G401 (cell line): ENCODE measurements around the gene TRAFD1. TPM values are rescaled to one million over a fixed set of nuclear protein-coding genes. Genes with fewer than 3 reads are reported as not detected.

Source experiments
- DNase-seq: peaks from one replicate; pipeline ENCODE4 v3.0.0-alpha.2; 2015; ENCODE audit warnings: low spot score
- in situ Hi-C: cut with HindIII; loops from 2 replicates; pipeline ENCODE4 v1.10.0; 2016; ENCODE audit warnings: low sequenced_read_pairs, mixed read lengths
- total RNA-seq: library from RNA; depleted of rRNA; stranded (reverse); fragments of >200 nt; shearing (Covaris generic); gene quantifications from 2 replicates; pipeline ENCODE4 v1.2.3, GENCODE V29; 2014; rRNA removed

TRAFD1 gene
- total RNA-seq, 1 experiment from 2014 or later: 47.3 TPM

DNA sequence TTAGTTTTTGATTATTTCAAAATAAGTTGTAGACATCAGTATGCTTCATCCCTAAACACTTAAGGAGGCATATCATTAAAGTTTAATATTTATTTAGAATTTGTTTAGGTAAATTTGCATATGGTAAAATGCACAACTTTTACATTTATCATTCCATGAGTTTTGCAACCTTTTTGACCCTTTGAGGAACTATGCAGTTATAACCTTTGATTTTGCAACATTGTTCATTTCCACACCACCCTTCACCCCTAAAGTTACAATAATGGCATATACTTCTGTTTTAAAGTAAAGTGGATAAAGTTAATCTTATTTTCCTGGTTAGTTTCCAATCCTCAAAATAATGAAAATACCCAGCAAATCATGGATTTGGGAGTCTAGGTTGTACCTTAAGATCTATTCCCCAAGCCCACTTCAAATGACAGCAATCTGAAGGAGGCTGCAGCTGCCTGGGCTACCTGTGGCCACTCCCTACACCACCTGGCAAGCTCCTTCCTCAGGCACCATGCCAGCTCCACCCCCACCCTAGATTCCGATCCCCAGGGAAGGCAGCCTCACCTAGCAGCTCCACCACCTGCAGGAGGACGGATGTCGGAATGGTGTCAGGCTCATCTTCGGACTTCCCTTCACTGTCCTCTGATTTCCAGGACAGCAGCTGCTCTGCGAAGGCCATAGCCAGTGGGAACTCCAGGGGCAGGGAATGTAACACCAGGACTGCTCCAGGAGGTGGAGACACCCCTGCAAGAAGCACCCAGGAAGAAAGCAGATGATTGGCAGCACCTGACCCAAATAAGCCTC lies 65.1 kb downstream of the TRAFD1 start:
- in situ Hi-C loops: loop anchor here (10.0 kb wide), 1 partner anchor 204 kb away; no protein-coding TSS in a partner anchor
- DNase-seq: peak; percentile 15

DNA sequence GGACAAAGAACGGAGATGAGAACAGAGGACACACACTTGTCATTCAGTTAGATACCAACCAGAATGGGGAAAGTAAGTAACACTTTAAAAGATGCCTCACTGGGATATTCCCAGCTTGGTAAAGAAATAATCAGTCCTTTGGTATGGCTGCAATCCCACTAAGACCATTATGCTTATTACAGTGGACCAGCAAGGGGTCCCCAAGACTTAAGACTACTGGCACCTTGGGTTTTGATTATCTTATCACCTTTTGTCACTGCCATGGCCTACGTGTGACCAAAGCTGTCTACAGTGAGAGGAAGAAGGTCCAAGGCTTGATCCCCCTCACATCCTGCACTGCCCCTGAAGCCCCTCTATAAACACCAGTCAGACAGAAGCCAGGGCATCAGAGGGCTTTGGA lies 65.8 kb downstream of the TRAFD1 start:
- in situ Hi-C loops: loop anchor here (10.0 kb wide), 1 partner anchor 204 kb away; no protein-coding TSS in a partner anchor
- DNase-seq: no peak

DNA sequence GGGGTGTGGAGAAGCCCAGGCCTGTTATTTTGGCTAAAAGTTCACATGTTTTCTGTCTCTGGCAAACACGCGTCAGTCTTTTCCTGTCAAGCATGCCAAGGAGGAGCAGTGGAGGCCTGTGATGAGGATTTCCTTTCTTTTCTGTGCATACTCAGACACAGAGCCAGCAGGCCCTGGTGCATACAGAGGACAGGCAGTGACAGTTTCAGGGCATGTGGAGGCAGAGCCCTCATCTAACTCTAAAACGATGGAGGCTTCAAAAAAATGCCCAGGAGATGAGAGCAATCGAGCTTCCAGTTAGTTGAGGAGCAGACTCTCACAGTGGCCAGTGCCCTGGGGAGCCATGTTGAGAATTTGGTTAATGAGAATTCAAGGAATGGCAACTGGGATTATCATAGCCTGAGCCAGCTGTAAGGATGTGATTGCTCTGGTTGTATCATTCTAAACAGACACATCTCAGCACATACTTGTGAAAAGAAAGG lies 66.5 kb downstream of the TRAFD1 start:
- in situ Hi-C loops: loop anchor here (10.0 kb wide), 1 partner anchor 203 kb away; no protein-coding TSS in a partner anchor
- no peak for DNase-seq

- DNase-seq: no peak
- in situ Hi-C loops: loop anchor here (10.0 kb wide), 1 partner anchor 202 kb away; no protein-coding TSS in a partner anchor
These were observed 67.1 kb downstream of the TRAFD1 start for GRCh38 chr12:112192475-112192874.

DNA sequence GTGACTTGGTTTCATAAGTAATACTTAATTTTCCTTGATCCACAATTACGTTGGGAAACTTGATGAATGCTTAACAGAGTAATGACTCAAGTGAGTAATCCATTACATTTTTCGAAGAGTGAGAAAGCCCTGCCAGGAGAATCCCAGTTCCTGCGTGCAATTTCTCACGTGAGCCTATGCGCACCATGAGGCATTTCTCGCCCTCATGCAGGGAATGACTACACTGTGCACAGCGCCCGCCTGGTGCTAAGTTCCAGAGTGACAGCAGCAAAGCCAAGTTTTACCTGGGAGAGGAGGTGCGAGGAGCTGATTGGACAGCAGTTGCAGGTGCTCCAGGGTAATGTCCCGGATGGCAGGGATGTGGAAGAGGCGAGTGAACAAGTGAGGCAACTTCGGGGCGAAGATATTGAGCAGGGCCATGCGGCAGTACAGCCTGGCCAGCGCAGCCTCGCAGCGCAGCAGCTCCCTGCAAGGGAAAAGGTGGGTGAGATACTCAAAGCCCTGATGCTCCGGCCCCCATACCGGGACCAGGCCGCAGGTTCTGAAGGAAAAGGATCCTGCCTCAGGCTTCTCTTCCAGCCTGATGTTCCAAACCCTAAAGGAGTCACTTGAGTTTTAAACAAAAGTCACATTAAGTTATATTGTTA lies 69.4 kb downstream of the TRAFD1 start:
- in situ Hi-C loops: loop anchor here (10.0 kb wide), 1 partner anchor 200 kb away; no protein-coding TSS in a partner anchor
- DNase-seq: no peak

DNA sequence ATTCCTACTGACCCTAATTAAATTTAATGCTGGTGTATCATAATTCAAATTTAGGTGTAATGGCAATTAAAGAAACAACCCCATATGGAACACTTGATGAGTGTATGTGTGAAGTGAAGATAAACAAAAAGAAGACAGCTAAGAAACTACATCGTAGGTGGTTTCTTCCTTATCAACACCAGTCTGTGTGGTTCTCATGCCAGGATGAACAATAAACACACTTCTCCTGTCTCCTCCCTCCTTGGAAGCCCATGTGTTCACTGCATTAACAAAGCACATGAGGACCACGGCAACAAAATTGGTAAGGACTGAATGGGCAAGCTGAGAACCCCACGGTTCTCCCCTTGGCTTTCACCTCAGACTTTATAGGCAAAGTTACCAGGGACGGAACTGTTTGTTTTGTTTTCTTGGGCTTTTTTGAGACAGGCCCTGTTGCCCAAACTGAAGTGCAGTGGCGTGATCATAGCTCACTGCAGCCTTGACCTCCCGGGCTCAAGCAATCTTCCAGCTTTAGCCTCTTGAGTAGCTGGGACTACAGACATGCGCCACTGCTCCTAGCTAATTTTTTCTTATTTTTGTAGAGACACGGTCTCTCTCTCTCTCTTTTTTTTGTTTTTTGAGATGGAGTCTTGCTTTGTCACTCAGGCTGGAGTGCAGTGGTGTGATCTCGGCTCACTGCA lies 71.0 kb downstream of the TRAFD1 start:
- in situ Hi-C loops: loop anchor here (10.0 kb wide), 1 partner anchor 198 kb away; no protein-coding TSS in a partner anchor
- DNase-seq: no peak

DNA sequence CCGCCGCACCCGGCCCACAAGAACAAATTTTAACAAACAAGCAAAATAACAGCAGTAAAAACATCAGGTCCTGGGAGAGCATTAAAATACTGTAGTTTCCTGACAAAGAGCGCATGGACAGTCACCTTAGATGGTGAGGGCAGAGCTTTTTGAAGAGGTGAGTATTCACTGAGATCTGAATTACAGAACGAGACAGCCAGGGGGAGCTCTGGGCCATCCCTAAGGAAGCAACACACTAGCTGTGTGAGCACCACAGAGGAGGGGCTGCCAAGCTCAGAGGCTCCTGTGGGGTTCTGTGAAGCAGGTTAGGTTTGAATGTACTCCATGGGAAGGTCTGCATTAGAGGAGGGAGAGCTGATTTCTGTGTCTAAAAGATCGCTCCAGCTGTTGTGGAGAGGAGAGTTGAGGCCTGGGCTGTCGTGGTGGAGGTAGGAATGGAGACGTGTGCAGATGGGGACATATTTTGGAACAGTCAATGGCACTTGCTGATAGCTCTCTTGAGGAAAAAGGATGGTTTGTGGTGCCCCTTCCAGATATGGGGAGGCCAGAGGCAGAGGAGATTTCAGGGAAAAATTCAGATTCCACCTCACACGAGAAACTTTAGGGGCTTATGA lies 72.9 kb downstream of the TRAFD1 start:
- in situ Hi-C loops: loop anchor here (10.0 kb wide), 1 partner anchor 197 kb away; no protein-coding TSS in a partner anchor
- peak; percentile 92 for DNase-seq

GRCh38 chr12:112199136-112199535 lies 73.8 kb downstream of the TRAFD1 start:
- in situ Hi-C loops: loop anchor here (10.0 kb wide), 1 partner anchor 196 kb away; no protein-coding TSS in a partner anchor
- DNase-seq: no peak

Other genes with a start within 250 kb of the TRAFD1 start
- 5.9 and 7.4 TPM in 2 replicates for gene TMEM116, start 112.4 kb upstream of the TRAFD1 start, total RNA-seq
- gene ERP29, start 112.1 kb upstream of the TRAFD1 start, total RNA-seq: 131 and 159 TPM in 2 replicates
- gene NAA25, start 16.8 kb upstream of the TRAFD1 start, total RNA-seq: 6.9 and 7.7 TPM in 2 replicates